ENCODE measurements around the gene AGGF1.

The AGGF1 gene, protein sequence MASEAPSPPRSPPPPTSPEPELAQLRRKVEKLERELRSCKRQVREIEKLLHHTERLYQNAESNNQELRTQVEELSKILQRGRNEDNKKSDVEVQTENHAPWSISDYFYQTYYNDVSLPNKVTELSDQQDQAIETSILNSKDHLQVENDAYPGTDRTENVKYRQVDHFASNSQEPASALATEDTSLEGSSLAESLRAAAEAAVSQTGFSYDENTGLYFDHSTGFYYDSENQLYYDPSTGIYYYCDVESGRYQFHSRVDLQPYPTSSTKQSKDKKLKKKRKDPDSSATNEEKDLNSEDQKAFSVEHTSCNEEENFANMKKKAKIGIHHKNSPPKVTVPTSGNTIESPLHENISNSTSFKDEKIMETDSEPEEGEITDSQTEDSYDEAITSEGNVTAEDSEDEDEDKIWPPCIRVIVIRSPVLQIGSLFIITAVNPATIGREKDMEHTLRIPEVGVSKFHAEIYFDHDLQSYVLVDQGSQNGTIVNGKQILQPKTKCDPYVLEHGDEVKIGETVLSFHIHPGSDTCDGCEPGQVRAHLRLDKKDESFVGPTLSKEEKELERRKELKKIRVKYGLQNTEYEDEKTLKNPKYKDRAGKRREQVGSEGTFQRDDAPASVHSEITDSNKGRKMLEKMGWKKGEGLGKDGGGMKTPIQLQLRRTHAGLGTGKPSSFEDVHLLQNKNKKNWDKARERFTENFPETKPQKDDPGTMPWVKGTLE

DNA sequence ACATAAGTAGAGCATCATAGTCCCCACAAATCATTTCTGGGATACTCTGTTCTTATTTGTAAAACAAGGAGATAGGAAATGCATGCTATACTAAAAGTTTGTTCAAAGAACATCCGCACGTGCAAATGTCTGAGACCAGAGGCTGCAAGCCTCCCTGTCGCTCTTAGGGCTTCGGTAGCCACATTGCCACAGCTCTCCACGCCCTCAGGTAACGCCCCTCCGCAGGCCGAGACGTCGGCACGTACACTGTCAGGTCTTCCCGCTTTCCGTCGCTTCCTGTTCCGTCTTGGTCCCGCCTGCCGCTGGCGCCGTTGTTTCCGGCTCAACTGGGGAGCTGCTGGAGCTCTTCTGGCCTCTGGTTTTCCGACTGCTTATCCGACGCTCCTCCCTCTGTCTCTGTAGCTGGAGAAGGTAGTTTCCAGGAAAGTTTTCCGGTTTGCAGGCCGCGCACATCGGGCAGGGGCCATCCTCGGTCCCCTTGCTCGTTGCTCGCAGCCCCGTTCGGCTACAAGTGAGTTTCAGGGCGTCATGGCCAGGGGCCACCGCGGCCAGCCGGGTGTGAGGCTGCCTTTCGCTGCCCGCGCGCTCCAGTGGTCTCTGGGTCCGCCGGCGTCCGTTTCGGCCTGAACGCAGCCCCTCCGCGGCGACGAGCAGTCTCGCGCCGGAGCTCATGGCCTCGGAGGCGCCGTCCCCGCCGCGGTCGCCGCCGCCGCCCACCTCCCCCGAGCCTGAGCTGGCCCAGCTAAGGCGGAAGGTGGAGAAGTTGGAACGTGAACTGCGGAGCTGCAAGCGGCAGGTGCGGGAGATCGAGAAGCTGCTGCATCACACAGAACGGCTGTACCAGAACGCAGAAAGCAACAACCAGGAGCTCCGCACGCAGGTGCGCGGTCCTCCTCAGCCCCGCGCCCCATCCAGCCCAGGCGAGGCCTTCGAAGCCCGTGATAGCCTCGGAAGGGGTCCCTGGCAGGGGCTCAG, at the start of gene AGGF1:
TSS of gene AGGF1 (plus strand) at position 308 of the 975 bp plus-strand sequence. CDS start at position 671, 363 bp downstream.
- in situ Hi-C loops (cut with HindIII; ENCODE audit: low sequenced_read_pairs) = no loop called here

DNA sequence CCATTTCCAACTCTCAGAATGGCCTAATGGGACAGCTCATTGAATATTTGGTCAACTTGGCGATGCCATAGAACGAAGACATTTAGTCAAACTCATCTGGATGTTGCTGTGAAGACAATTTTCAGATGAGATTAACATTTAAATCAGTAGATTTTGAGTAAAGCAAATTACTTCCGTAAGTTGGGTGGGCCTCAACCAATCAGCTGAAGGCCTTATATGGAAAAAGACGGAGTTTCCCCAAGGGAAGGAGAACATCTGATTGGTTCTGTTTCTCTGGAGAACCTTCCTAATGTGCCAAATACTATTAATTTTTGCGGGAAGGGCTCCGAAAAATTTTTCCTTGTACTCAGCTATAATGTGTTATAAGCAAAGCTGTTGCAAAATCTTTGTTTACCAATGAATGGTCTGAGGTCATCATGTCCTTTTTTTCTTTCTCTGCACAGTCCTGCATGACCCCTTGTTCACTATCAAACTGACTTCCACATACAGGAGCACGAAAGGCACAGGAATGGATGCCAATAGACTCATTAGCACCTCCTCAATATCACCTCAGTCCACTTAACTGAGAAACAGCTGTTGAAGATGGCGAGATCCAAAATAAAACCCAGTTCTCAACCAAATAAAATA, 49.6 kb upstream of the AGGF1 start:
- in situ Hi-C loops (cut with HindIII; ENCODE audit: low sequenced_read_pairs) = no loop called here
- no peak for DNase-seq (ENCODE audit: low read depth)
- TF ChIP-seq, protein P1, sequence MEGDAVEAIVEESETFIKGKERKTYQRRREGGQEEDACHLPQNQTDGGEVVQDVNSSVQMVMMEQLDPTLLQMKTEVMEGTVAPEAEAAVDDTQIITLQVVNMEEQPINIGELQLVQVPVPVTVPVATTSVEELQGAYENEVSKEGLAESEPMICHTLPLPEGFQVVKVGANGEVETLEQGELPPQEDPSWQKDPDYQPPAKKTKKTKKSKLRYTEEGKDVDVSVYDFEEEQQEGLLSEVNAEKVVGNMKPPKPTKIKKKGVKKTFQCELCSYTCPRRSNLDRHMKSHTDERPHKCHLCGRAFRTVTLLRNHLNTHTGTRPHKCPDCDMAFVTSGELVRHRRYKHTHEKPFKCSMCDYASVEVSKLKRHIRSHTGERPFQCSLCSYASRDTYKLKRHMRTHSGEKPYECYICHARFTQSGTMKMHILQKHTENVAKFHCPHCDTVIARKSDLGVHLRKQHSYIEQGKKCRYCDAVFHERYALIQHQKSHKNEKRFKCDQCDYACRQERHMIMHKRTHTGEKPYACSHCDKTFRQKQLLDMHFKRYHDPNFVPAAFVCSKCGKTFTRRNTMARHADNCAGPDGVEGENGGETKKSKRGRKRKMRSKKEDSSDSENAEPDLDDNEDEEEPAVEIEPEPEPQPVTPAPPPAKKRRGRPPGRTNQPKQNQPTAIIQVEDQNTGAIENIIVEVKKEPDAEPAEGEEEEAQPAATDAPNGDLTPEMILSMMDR (IDR thresholded peaks at IDR 0.05; ENCODE audit: low read depth, low read length, missing control alignments) = no peak
- no peak overlapping the region for H3K4me3 ChIP-seq (ENCODE audit: low read depth, low read length)

More for the DNA sequence above, at the start of gene AGGF1:
- TF ChIP-seq, protein P1 (IDR thresholded peaks at IDR 0.05; ENCODE audit: low read depth, low read length, missing control alignments) = no peak
- peak; percentile 79 for DNase-seq (ENCODE audit: low read depth)
- H3K4me3 ChIP-seq (ENCODE audit: low read depth, low read length) = peak within 1 kb of the TSS; percentile 87

DNA sequence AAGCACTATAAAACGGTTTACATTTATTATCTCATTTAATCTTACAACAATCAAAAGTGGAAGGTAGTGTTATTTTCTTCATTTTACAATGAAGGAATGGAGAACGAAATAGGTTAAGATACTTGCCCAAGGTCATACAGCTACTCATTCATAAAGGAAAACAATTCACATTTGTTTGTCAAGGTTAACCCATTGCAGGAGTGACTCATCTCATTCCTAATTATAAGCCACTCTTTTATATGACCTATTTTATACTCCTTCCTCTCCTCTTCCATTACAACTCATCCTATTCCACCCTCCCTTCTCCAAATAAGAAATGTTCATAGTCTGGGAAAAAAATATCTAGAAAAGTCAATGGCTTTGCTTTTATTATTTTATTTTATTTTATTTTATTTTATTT, 47.8 kb upstream of the AGGF1 start:
- H3K4me3 ChIP-seq (ENCODE audit: low read depth, low read length) = no peak overlapping the region
- DNase-seq (ENCODE audit: low read depth) = no peak
- in situ Hi-C loops (cut with HindIII; ENCODE audit: low sequenced_read_pairs) = no loop called here
- TF ChIP-seq, protein P1 (IDR thresholded peaks at IDR 0.05; ENCODE audit: low read depth, low read length, missing control alignments) = no peak

DNA sequence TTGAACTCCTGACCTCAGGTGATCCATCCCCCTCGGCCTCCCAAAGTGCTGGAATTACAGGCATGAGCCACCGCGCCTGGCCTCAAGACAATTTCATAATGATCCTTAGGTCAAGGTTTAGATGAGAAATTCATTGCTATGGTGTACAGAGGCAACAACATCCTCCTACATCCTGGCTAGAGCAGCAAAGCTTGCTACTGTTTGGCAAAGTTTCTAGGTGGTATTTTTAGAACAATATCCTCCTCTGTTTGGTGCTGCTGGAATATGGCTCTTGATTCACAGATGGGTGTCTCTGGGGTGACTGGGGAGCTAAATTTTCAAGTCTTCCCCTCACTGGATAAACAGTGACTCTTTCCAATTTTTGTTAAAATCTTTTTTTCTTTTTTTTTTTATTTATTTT, 46.7 kb upstream of the AGGF1 start:
- in situ Hi-C loops (cut with HindIII; ENCODE audit: low sequenced_read_pairs) = no loop called here
- H3K4me3 ChIP-seq (ENCODE audit: low read depth, low read length) = no peak overlapping the region
- no peak for DNase-seq (ENCODE audit: low read depth)
- TF ChIP-seq, protein P1 (IDR thresholded peaks at IDR 0.05; ENCODE audit: low read depth, low read length, missing control alignments) = no peak

DNA sequence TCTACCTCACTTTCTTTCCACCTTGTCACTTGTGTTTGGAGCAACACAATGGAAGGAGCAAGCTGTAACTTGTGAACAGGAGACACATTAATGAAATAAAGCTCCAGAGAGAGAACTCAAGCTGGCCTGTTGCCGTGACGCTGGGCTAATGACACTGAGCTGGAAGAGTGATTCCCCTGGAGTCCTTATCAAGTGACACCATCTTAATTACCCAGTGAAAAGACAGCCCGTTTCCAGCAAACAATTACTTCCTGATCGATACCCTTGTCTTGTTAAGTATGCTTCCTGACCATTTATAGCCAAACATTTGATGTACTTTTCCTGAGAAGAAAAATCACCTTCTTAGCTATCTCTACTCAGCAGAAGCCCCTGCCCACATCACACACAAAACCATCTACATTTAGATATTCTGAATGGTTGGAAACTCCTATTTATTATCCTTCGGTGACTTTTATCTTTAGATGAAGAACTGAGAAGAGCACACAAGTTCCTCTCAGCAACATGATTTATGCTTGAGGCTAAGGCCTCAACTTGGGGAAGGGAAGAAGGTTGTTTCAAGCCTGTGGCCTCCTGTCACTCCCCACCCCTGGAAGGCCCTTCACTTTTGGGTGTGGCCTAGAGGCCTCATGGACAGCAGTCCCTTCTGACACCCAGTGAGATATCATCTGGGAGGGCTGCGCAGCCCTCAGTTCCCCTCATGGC, 43.2 kb upstream of the AGGF1 start:
- no peak for DNase-seq (ENCODE audit: low read depth)
- TF ChIP-seq, protein P1 (IDR thresholded peaks at IDR 0.05; ENCODE audit: low read depth, low read length, missing control alignments) = no peak
- in situ Hi-C loops (cut with HindIII; ENCODE audit: low sequenced_read_pairs) = no loop called here
- H3K4me3 ChIP-seq (ENCODE audit: low read depth, low read length) = no peak overlapping the region

All from astrocyte of the cerebellum (primary cell).